ENCODE results near the gene MMAB.

- TF ChIP-seq POLR2AphosphoS5 (IDR thresholded peaks at IDR 0.05; ENCODE audit: insufficient read depth in 1 of 2, low read depth in 1 of 2): no peak
- TF ChIP-seq, protein P1, sequence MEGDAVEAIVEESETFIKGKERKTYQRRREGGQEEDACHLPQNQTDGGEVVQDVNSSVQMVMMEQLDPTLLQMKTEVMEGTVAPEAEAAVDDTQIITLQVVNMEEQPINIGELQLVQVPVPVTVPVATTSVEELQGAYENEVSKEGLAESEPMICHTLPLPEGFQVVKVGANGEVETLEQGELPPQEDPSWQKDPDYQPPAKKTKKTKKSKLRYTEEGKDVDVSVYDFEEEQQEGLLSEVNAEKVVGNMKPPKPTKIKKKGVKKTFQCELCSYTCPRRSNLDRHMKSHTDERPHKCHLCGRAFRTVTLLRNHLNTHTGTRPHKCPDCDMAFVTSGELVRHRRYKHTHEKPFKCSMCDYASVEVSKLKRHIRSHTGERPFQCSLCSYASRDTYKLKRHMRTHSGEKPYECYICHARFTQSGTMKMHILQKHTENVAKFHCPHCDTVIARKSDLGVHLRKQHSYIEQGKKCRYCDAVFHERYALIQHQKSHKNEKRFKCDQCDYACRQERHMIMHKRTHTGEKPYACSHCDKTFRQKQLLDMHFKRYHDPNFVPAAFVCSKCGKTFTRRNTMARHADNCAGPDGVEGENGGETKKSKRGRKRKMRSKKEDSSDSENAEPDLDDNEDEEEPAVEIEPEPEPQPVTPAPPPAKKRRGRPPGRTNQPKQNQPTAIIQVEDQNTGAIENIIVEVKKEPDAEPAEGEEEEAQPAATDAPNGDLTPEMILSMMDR (IDR thresholded peaks at IDR 0.05): no peak
Measured at GRCh38 chr12:109592905-109593272, 19.6 kb upstream of the MMAB start.

All from vagina (tissue), 2 donors.